ENCODE data around the gene MTF1. TPM values are rescaled to one million over a fixed set of nuclear protein-coding genes. Genes with fewer than 3 reads are reported as not detected.

MTF1 gene
- total RNA-seq, 1 experiment from 2014 or later = 22.1 TPM

GRCh38 chr1:37807555-37808368, 51.6 kb downstream of the MTF1 start, which contains the start of the genes C1orf122 and YRDC:
Gene C1orf122 (plus strand): TSS chr1:37807790. CDS start chr1:37808405, 615 bp downstream.
Gene YRDC (minus strand): TSS chr1:37808208. CDS start chr1:37808180, 28 bp downstream.
- H3K27me3 ChIP-seq (ENCODE audit: insufficient read depth, low read depth) = no peaks in the 10 kb centered on the region
- TF ChIP-seq, protein P1, sequence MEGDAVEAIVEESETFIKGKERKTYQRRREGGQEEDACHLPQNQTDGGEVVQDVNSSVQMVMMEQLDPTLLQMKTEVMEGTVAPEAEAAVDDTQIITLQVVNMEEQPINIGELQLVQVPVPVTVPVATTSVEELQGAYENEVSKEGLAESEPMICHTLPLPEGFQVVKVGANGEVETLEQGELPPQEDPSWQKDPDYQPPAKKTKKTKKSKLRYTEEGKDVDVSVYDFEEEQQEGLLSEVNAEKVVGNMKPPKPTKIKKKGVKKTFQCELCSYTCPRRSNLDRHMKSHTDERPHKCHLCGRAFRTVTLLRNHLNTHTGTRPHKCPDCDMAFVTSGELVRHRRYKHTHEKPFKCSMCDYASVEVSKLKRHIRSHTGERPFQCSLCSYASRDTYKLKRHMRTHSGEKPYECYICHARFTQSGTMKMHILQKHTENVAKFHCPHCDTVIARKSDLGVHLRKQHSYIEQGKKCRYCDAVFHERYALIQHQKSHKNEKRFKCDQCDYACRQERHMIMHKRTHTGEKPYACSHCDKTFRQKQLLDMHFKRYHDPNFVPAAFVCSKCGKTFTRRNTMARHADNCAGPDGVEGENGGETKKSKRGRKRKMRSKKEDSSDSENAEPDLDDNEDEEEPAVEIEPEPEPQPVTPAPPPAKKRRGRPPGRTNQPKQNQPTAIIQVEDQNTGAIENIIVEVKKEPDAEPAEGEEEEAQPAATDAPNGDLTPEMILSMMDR (conservative IDR thresholded peaks at IDR 0.05) = no peak
- no peak for TF ChIP-seq EZH2 (IDR thresholded peaks at IDR 0.05; ENCODE audit: low read depth)
- ChIA-PET POLR2A (ENCODE audit: unreplicated experiment) (interaction anchor here (0.6 to 1.1 kb wide), 11 partner anchors 10 to 1358 kb away, joined by 3 to 31 read pairs (median 5); partner anchors contain the start of genes CDCA8 and OSCP1), CTCF (interaction anchor here (0.6 to 1.9 kb wide), 8 partner anchors 14 to 1466 kb away, joined by 3 to 8 read pairs (median 5); partner anchors contain the start of gene MTF1)
- peak within 1 kb of the TSS; percentile 63 for H3K27ac ChIP-seq
- peaks cover 61% of the 10 kb centered on the region for H3F3A ChIP-seq (ENCODE audit: insufficient read depth, low read depth)
- BruUV-seq (replicated peaks) = no TSS peak
- intact Hi-C loops (cut with micrococcal nuclease; ENCODE audit: unreplicated experiment) = loop anchor here (1.0 to 5.0 kb wide), 4 partner anchors 53 to 335 kb away; partner anchors contain the start of genes CDCA8 and ZC3H12A
- peak within 1 kb of the TSS; percentile 70 for H2AFZ ChIP-seq
- no peaks in the 10 kb centered on the region for H3K9me3 ChIP-seq (ENCODE audit: insufficient read depth, low read depth)
- H3K36me3 ChIP-seq (ENCODE audit: low read depth) = peaks cover 47% of the 10 kb centered on the region
- no peaks in the 10 kb centered on the region for H3K9me2 ChIP-seq (ENCODE audit: insufficient read depth)
- peaks cover 58% of the 10 kb centered on the region for H3K79me2 ChIP-seq (ENCODE audit: low read depth)
- H4K20me1 ChIP-seq (ENCODE audit: insufficient read depth) = peaks cover 46% of the 10 kb centered on the region
- DNase-seq = peak; percentile 86 to 95
- H3K4me2 ChIP-seq = peak within 1 kb of the TSS; percentile 96
- peaks cover 20% of the 10 kb centered on the region for H3K4me1 ChIP-seq (replicated peaks; ENCODE audit: insufficient read depth)
- H3K4me3 ChIP-seq = peak within 1 kb of the TSS; percentile 71

DNA sequence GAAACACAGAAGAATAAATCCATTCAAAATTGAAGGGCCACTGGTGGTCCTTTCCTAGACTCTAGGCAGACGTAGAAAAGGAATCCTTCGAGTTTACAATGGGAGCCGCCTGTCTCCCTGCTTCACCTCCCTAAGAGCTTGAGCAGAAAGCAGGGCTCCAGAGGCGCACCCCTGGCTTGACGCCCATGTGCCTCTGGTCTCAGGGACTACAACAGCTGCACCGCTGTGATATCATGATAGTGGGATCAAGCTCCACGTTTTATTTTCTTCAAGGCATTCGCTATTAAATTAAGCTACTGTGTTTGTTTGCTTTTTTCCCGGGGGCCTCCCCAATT, 52.2 kb downstream of the MTF1 start:
- BruUV-seq (replicated peaks) = TSS peak; percentile 24
- Histone ChIP-seq H3K4me2 (peak overlapping the region; percentile 96), H3F3A (ENCODE audit: insufficient read depth, low read depth) (peaks cover 62% of the 10 kb centered on the region), H3K79me2 (ENCODE audit: low read depth) (peaks cover 58% of the 10 kb centered on the region), H3K27me3 (ENCODE audit: insufficient read depth, low read depth) (no peaks in the 10 kb centered on the region), H3K9me3 (ENCODE audit: insufficient read depth, low read depth) (no peaks in the 10 kb centered on the region), H3K4me1 (replicated peaks; ENCODE audit: insufficient read depth) (peaks cover 20% of the 10 kb centered on the region), H3K9me2 (ENCODE audit: insufficient read depth) (no peaks in the 10 kb centered on the region), H4K20me1 (ENCODE audit: insufficient read depth) (peaks cover 42% of the 10 kb centered on the region), H3K36me3 (ENCODE audit: low read depth) (peaks cover 52% of the 10 kb centered on the region), H3K4me3 (peak overlapping the region; percentile 71), H3K27ac (peak overlapping the region; percentile 63), H2AFZ (no peak overlapping the region)
- intact Hi-C loops (cut with micrococcal nuclease; ENCODE audit: unreplicated experiment) = loop anchor here (5.0 kb wide), 2 partner anchors 180 to 335 kb away; partner anchors contain the start of gene ZC3H12A
- POLR2A ChIA-PET (ENCODE audit: unreplicated experiment) = interaction anchor here (0.6 to 1.1 kb wide), 2 partner anchors 9 to 117 kb away, joined by 5 to 6 read pairs; a partner anchor contains a TSS
- TF ChIP-seq, protein P1 (conservative IDR thresholded peaks at IDR 0.05) = no peak
- TF ChIP-seq EZH2 (IDR thresholded peaks at IDR 0.05; ENCODE audit: low read depth) = no peak
- no peak for DNase-seq
- CTCF ChIA-PET = interaction anchor here (0.6 to 1.9 kb wide), 2 partner anchors 53 to 67 kb away, joined by 8 to 10 read pairs; partner anchors contain the start of gene MTF1

- DNase-seq = no peak
- H3K4me2 ChIP-seq = no peak overlapping the region
- no peak overlapping the region for H2AFZ ChIP-seq
- no peak overlapping the region for H3K27ac ChIP-seq
- H3K9me2 ChIP-seq (ENCODE audit: insufficient read depth) = no peaks in the 10 kb centered on the region
- POLR2A ChIA-PET (ENCODE audit: unreplicated experiment) = no interaction called here
- no TSS peak for BruUV-seq (replicated peaks)
- TF ChIP-seq, protein P1 (conservative IDR thresholded peaks at IDR 0.05) = no peak
- TF ChIP-seq EZH2 (IDR thresholded peaks at IDR 0.05; ENCODE audit: low read depth) = no peak
- peaks cover 54% of the 10 kb centered on the region for H3K36me3 ChIP-seq (ENCODE audit: low read depth)
- intact Hi-C loops (cut with micrococcal nuclease; ENCODE audit: unreplicated experiment) = no loop called here
- no peak overlapping the region for H3K4me3 ChIP-seq
- H3K4me1 ChIP-seq (replicated peaks; ENCODE audit: insufficient read depth) = peaks cover 9% of the 10 kb centered on the region
- H4K20me1 ChIP-seq (ENCODE audit: insufficient read depth) = peaks cover 42% of the 10 kb centered on the region
- CTCF ChIA-PET = no interaction called here
- peaks cover 79% of the 10 kb centered on the region for H3F3A ChIP-seq (ENCODE audit: insufficient read depth, low read depth)
- H3K27me3 ChIP-seq (ENCODE audit: insufficient read depth, low read depth) = no peaks in the 10 kb centered on the region
- peaks cover 32% of the 10 kb centered on the region for H3K79me2 ChIP-seq (ENCODE audit: low read depth)
- H3K9me3 ChIP-seq (ENCODE audit: insufficient read depth, low read depth) = no peaks in the 10 kb centered on the region
Measured at GRCh38 chr1:37802439-37802838, 57.0 kb downstream of the MTF1 start.

Measured in PC-9 (cell line).